CD4-positive, alpha-beta memory T cell (primary cell): ENCODE measurements around the gene TRIP11. TPM values are rescaled to one million over a fixed set of nuclear protein-coding genes. Genes with fewer than 3 reads are reported as not detected.

Experiments
- CTCF ChIA-PET: fragments of 350-600 bp; sonication (Branson Sonifier 250); formaldehyde crosslinking; loops from one replicate; lab custom pipeline; 2021; ENCODE audit warnings: inconsistent platforms; ENCODE audit not compliant: partially characterized antibody; lab: Charles Lee
- POLR2A ChIA-PET: fragments of 350-600 bp; sonication (Branson Sonifier 250); formaldehyde crosslinking; loops from one replicate; lab custom pipeline; 2021; ENCODE audit not compliant: partially characterized antibody; lab: Charles Lee
- DNase-seq, 5 donors: peaks; one replicate each; pipeline versions ENCODE4 v3.0.0 to v3.0.0-alpha.2; 2020 to 2022; ENCODE audit warnings: mixed read lengths in 1 of 5
- H3K27ac ChIP-seq: one replicate; pipeline ENCODE4 v1.7.0; 2013; ENCODE audit warnings: low read depth, low read length
- H3K27me3 ChIP-seq: 2 replicates; pipeline ENCODE4 v1.7.0; 2013; ENCODE audit warnings: mild to moderate bottlenecking, low read length, moderate library complexity; ENCODE audit not compliant: insufficient read depth
- H3K36me3 ChIP-seq: 2 replicates; pipeline ENCODE4 v1.7.0; 2013; ENCODE audit warnings: mild to moderate bottlenecking, low read length, moderate library complexity; ENCODE audit not compliant: insufficient read depth
- H3K4me1 ChIP-seq: 2 replicates; pipeline ENCODE4 v1.7.0; 2013; ENCODE audit warnings: mild to moderate bottlenecking, low read length, moderate library complexity; ENCODE audit not compliant: insufficient read depth
- H3K4me3 ChIP-seq, 2 donors: one replicate each; pipeline ENCODE4 v1.7.0; 2013; ENCODE audit warnings: low read length in 2 of 2, mild to moderate bottlenecking in 1 of 2
- H3K9me3 ChIP-seq, 2 donors: one replicate each; pipeline ENCODE4 v1.7.0; 2013; ENCODE audit warnings: low read length in 2 of 2, control low read depth in 1 of 2; ENCODE audit not compliant: control insufficient read depth in 1 of 2
- H3K27ac Mint-ChIP-seq, 7 donors: one replicate each; pipeline ENCODE4 v1.8.0; 2020 to 2021; ENCODE audit warnings: mixed read lengths in 7 of 7, mild to moderate bottlenecking in 6 of 7, inconsistent platforms in 3 of 7, moderate library complexity in 3 of 7
- H3K27me3 Mint-ChIP-seq, 2 donors: one replicate each; pipeline ENCODE4 v1.8.0; 2020 to 2021; ENCODE audit warnings: mixed read lengths in 2 of 2
- H3K36me3 Mint-ChIP-seq, 2 donors: one replicate each; pipeline ENCODE4 v1.8.0; 2020 to 2021; ENCODE audit warnings: mixed read lengths in 2 of 2, inconsistent platforms in 1 of 2, mild to moderate bottlenecking in 1 of 2
- H3K4me1 Mint-ChIP-seq, 4 donors: one replicate each; pipeline ENCODE4 v1.8.0; 2020 to 2021; ENCODE audit warnings: mixed read lengths in 4 of 4, mild to moderate bottlenecking in 1 of 4
- H3K4me3 Mint-ChIP-seq, 8 donors: one replicate each; pipeline ENCODE4 v1.8.0; 2020 to 2021; ENCODE audit warnings: mixed read lengths in 8 of 8, mild to moderate bottlenecking in 7 of 8, moderate library complexity in 6 of 8, inconsistent platforms in 3 of 8
- H3K9me3 Mint-ChIP-seq, 8 donors: one replicate each; pipeline ENCODE4 v1.8.0; 2020 to 2021; ENCODE audit warnings: mixed read lengths in 8 of 8, mild to moderate bottlenecking in 5 of 8, inconsistent platforms in 3 of 8, moderate library complexity in 1 of 8
- intact Hi-C: fragments of 100-400 bp; cut with micrococcal nuclease; formaldehyde crosslinking; loops from one replicate; pipeline ENCODE4 v1.15.1; 2023
- polyA plus RNA-seq, 2 donors: library from polyadenylated mRNA; unstranded; fragments of 300-500 nt; fragmentation: Illumina TruSeq; gene quantifications; one replicate each; pipeline ENCODE4 v1.2.3, GENCODE V29; 2021
- total RNA-seq, 2 experiments: library from RNA; stranded (reverse); gene quantifications; one replicate each; pipeline ENCODE4 v1.2.3, GENCODE V29; 2021

TRIP11 gene
- total and polyA plus RNA-seq, 4 experiments from 2014 or later: 24.6 to 77.2 (median 68.3) TPM

DNA sequence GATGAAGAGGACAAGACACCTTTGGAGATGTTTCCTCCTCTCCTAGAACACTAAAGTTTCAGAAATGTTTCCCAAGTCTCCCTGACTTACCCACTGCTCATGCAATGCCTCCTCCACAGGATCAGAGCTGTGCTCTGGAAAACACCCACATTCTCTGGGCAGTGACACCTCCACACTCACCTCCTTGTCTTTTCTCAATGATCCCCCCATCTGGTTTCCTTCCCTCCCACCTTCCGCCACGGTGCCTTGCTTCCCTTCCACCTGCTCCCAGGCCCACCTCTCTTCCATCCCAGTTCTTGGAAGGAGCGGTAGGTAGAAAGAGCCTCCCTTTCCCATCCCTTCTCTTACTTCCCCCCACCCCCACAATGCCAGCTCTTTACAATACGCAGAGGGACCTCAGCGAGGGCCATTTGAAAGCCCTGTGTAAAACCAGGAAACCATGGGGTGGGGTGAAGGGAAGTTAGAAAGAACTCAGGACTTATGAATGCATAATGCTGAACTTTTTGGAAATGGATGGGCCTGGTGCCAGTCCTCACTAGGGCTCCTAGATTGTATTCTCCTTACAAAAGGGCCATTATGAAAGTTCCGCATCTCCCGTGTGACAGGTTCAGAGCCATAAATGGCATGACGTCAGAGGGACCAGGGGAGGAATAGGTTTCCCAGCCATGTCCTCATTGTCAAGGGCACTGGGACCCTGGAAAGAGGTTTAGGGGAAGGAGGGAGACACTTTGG, 105.1 kb downstream of the TRIP11 start:
- ChIA-PET POLR2A (no interaction called here), CTCF (no interaction called here)
- no peaks in the 10 kb centered on the region for H3K4me1 ChIP-seq
- H3K4me3 ChIP-seq: no peak overlapping the region
- no peak overlapping the region for H3K27ac Mint-ChIP-seq
- H3K27ac ChIP-seq: no peak overlapping the region
- H3K9me3 ChIP-seq: no peaks in the 10 kb centered on the region
- H3K4me3 Mint-ChIP-seq: no peak overlapping the region
- peaks cover 0 to 4% (median 0%) of the 10 kb centered on the region in 8 donors for H3K9me3 Mint-ChIP-seq
- H3K4me1 Mint-ChIP-seq: peaks cover 0 to 1% (median 0%) of the 10 kb centered on the region in 4 donors
- H3K36me3 ChIP-seq: no peaks in the 10 kb centered on the region
- peaks cover 2% of the 10 kb centered on the region in 2 donors for H3K27me3 Mint-ChIP-seq
- DNase-seq: no peak
- H3K27me3 ChIP-seq: no peaks in the 10 kb centered on the region
- intact Hi-C loops: no loop called here
- H3K36me3 Mint-ChIP-seq: no peaks in the 10 kb centered on the region

DNA sequence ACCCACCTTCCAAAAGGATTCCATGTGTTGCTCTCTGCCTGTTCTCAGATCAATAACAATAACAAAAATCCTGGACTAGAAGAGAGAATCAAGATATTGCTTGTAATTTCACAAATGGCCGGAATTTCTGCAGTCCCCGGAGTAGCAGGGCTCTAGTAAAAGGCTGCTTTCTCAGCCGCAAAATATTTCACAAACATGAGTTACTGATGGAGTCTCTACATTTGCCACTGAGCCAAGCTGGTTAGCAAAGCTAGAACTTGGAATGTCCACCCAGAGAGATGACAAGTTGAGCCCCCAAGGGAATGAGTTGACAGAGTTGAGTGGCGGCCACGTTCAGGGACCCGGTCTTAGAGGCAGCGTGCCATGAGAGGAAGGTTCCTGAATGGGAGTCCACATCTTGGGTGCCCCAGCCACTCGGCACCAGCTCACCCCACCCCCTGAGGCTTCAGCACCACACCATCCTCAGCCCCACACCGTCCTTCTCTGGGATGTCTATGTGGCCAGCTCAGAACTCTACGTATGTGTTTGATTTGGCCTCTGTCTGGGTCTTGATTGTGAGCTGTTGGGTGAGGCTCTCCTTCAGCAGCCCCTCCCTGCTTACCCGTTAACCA, 108.3 kb downstream of the TRIP11 start:
- Mint-ChIP-seq H3K27me3 (peaks cover 0 to 2% of the 10 kb centered on the region in 2 donors), H3K36me3 (no peaks in the 10 kb centered on the region), H3K4me1 (no peaks in the 10 kb centered on the region), H3K27ac (no peak overlapping the region), H3K9me3 (no peaks in the 10 kb centered on the region), H3K4me3 (no peak overlapping the region)
- no peaks in the 10 kb centered on the region for H3K4me1 ChIP-seq
- no peaks in the 10 kb centered on the region for H3K36me3 ChIP-seq
- POLR2A ChIA-PET: no interaction called here
- intact Hi-C loops: no loop called here
- H3K9me3 ChIP-seq: no peaks in the 10 kb centered on the region
- CTCF ChIA-PET: no interaction called here
- H3K27ac ChIP-seq: no peak overlapping the region
- no peaks in the 10 kb centered on the region for H3K27me3 ChIP-seq
- no peak overlapping the region for H3K4me3 ChIP-seq
- DNase-seq: no peak

GRCh38 chr14:91929700-91930099, 110.2 kb downstream of the TRIP11 start:
- POLR2A ChIA-PET: no interaction called here
- no peaks in the 10 kb centered on the region for H3K4me1 Mint-ChIP-seq
- intact Hi-C loops: no loop called here

DNA sequence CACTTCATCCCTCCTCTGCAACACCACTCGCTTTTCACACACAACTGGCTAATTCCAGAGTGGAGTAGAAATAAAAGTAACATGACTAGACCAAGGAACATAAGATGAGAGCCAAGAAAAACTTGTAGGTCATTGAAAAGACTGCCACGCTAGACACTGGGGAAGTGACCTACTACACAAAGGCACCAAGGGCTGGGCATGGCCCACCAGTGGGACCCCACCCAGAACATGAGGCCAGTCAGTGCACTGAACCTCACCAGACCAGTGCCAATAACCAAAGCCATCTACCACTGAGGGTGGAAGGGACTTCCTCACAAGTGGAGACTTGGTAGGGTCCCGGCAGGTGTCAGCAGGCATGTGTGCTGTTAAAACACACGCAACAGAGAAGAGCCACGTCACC, 112.1 kb downstream of the TRIP11 start:
- POLR2A ChIA-PET: no interaction called here

More at GRCh38 chr14:91929700-91930099, 110.2 kb downstream of the TRIP11 start:
- no peaks in the 10 kb centered on the region for H3K27me3 ChIP-seq
- H3K36me3 Mint-ChIP-seq: no peaks in the 10 kb centered on the region
- DNase-seq: no peak
- no peaks in the 10 kb centered on the region for H3K9me3 Mint-ChIP-seq
- H3K27me3 Mint-ChIP-seq: peaks cover 0 to 2% of the 10 kb centered on the region in 2 donors
- no peak overlapping the region for H3K4me3 Mint-ChIP-seq
- CTCF ChIA-PET: no interaction called here
- H3K4me3 ChIP-seq: no peak overlapping the region
- no peak overlapping the region for H3K27ac ChIP-seq
- H3K27ac Mint-ChIP-seq: peak overlapping the region in 1 of 7 donors; percentile 8
- H3K4me1 ChIP-seq: no peaks in the 10 kb centered on the region
- no peaks in the 10 kb centered on the region for H3K36me3 ChIP-seq
- H3K9me3 ChIP-seq: no peaks in the 10 kb centered on the region

GRCh38 chr14:91927191-91927590, 112.7 kb downstream of the TRIP11 start:
- no peaks in the 10 kb centered on the region for H3K4me1 Mint-ChIP-seq

More for the DNA sequence above, 112.1 kb downstream of the TRIP11 start:
- Histone ChIP-seq H3K9me3 (no peaks in the 10 kb centered on the region), H3K27ac (no peak overlapping the region), H3K4me1 (no peaks in the 10 kb centered on the region), H3K27me3 (no peaks in the 10 kb centered on the region), H3K36me3 (no peaks in the 10 kb centered on the region), H3K4me3 (no peak overlapping the region)
- no peak for DNase-seq
- Mint-ChIP-seq H3K4me3 (no peak overlapping the region), H3K27ac (peak overlapping the region in 2 of 7 donors; percentile 12 to 25), H3K4me1 (no peaks in the 10 kb centered on the region), H3K27me3 (no peaks in the 10 kb centered on the region), H3K9me3 (no peaks in the 10 kb centered on the region), H3K36me3 (no peaks in the 10 kb centered on the region)
- intact Hi-C loops: no loop called here
- CTCF ChIA-PET: interaction anchor here (1.3 to 1.5 kb wide), 2 partner anchors 16 to 77 kb away, joined by 3 read pairs; no protein-coding TSS in a partner anchor

GRCh38 chr14:91926131-91926890, 113.5 kb downstream of the TRIP11 start:
- H3K9me3 ChIP-seq: no peaks in the 10 kb centered on the region
- intact Hi-C loops: no loop called here
- ChIA-PET POLR2A (no interaction called here), CTCF (interaction anchor here (1.5 kb wide), 1 partner anchor 78 kb away, joined by 3 read pairs; no protein-coding TSS in a partner anchor)
- H3K36me3 ChIP-seq: no peaks in the 10 kb centered on the region
- no peak overlapping the region for H3K4me3 ChIP-seq
- Mint-ChIP-seq H3K27ac (peak overlapping the region in 1 of 7 donors; percentile 59), H3K4me3 (no peak overlapping the region), H3K36me3 (no peaks in the 10 kb centered on the region), H3K4me1 (no peaks in the 10 kb centered on the region), H3K27me3 (no peaks in the 10 kb centered on the region), H3K9me3 (no peaks in the 10 kb centered on the region)
- no peak for DNase-seq
- H3K4me1 ChIP-seq: no peaks in the 10 kb centered on the region
- H3K27ac ChIP-seq: no peak overlapping the region
- no peaks in the 10 kb centered on the region for H3K27me3 ChIP-seq

More at GRCh38 chr14:91927191-91927590, 112.7 kb downstream of the TRIP11 start:
- Mint-ChIP-seq H3K27me3 (no peaks in the 10 kb centered on the region), H3K9me3 (no peaks in the 10 kb centered on the region), H3K36me3 (no peaks in the 10 kb centered on the region), H3K4me3 (no peak overlapping the region), H3K27ac (peak overlapping the region in 1 of 7 donors; percentile 12)
- H3K4me3 ChIP-seq: no peak overlapping the region
- no peaks in the 10 kb centered on the region for H3K27me3 ChIP-seq
- H3K27ac ChIP-seq: no peak overlapping the region
- POLR2A ChIA-PET: no interaction called here
- intact Hi-C loops: no loop called here
- no peaks in the 10 kb centered on the region for H3K9me3 ChIP-seq
- no peaks in the 10 kb centered on the region for H3K4me1 ChIP-seq
- no peaks in the 10 kb centered on the region for H3K36me3 ChIP-seq
- CTCF ChIA-PET: interaction anchor here (1.5 kb wide), 1 partner anchor 78 kb away, joined by 3 read pairs; no protein-coding TSS in a partner anchor
- DNase-seq: no peak

DNA sequence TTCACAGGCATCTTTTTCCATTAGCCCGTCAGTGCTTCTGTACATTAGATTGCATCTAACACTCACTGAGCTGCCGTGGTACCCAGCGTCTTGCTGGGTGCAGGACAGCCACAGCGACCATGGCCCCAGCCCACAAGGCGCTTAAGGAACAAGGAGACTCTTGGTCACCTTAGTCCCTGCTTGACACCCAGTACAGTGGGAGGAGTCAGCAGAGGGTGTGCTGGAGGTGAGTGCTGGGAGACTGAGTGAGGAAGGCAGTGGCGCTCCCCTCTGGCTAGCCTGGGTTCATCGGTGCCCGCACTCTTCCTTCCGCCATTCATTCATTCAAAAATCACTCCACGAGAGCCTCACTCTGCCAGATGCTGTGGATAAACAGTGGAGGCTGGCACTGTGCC, 114.1 kb downstream of the TRIP11 start:
- no peaks in the 10 kb centered on the region for H3K27me3 ChIP-seq
- ChIA-PET POLR2A (no interaction called here), CTCF (interaction anchor here (0.8 kb wide), 1 partner anchor 61 kb away, joined by 3 read pairs; no protein-coding TSS in a partner anchor)
- no peaks in the 10 kb centered on the region for H3K27me3 Mint-ChIP-seq
- H3K9me3 Mint-ChIP-seq: no peaks in the 10 kb centered on the region
- no peaks in the 10 kb centered on the region for H3K4me1 ChIP-seq
- H3K4me1 Mint-ChIP-seq: no peaks in the 10 kb centered on the region
- intact Hi-C loops: no loop called here
- no peaks in the 10 kb centered on the region for H3K9me3 ChIP-seq
- H3K36me3 Mint-ChIP-seq: no peaks in the 10 kb centered on the region
- no peak overlapping the region for H3K4me3 Mint-ChIP-seq
- H3K36me3 ChIP-seq: no peaks in the 10 kb centered on the region
- no peak overlapping the region for H3K27ac Mint-ChIP-seq
- H3K27ac ChIP-seq: no peak overlapping the region
- DNase-seq: no peak
- H3K4me3 ChIP-seq: no peak overlapping the region
